GM23338 (cell line): ENCODE measurements around the gene MRPS34. TPM values are rescaled to one million over a fixed set of nuclear protein-coding genes. Genes with fewer than 3 reads are reported as not detected.

ENCODE experiments used
- ATAC-seq: fragments of 200-7000 bp; cut with Tn5 transposase; 3 replicates; pipeline ENCODE4 v1.9.1; 2020
- DNase-seq: peaks from one replicate; pipeline ENCODE4 v3.0.0-alpha.2; 2015; ENCODE audit warnings: low spot score
- H2AFZ ChIP-seq: fragments of 200-600 bp; sonication (generic); 2 replicates; pipeline ENCODE4 v1.8.0; 2016; ENCODE audit warnings: antibody characterized with exemption, mild to moderate bottlenecking, moderate library complexity
- H3F3A ChIP-seq: fragments of 200-600 bp; sonication (generic); replicated peaks from 2 replicates; pipeline ENCODE4 v1.8.0; 2017; ENCODE audit warnings: antibody characterized with exemption, mixed run types, low read depth
- H3K27ac ChIP-seq: fragments of 200-600 bp; sonication (generic); 2 replicates; pipeline ENCODE4 v1.6.1; 2016; ENCODE audit warnings: low read depth
- H3K27me3 ChIP-seq: fragments of 200-600 bp; sonication (generic); 2 replicates; pipeline ENCODE4 v1.8.0; 2016; ENCODE audit warnings: mild to moderate bottlenecking, mixed run types, moderate library complexity; ENCODE audit not compliant: insufficient read depth
- H3K36me3 ChIP-seq: fragments of 200-600 bp; sonication (generic); 2 replicates; pipeline ENCODE4 v1.8.0; 2016; ENCODE audit warnings: mild to moderate bottlenecking; ENCODE audit not compliant: insufficient read depth
- H3K4me1 ChIP-seq: fragments of 200-600 bp; sonication (generic); 2 replicates; pipeline ENCODE4 v1.8.0; 2016; ENCODE audit warnings: mild to moderate bottlenecking, moderate library complexity; ENCODE audit not compliant: insufficient read depth
- H3K4me2 ChIP-seq: fragments of 200-600 bp; sonication (generic); 2 replicates; pipeline ENCODE4 v1.7.1; 2017; ENCODE audit warnings: mixed run types
- H3K4me3 ChIP-seq: fragments of 200-600 bp; sonication (generic); 2 replicates; pipeline ENCODE4 v1.6.1; 2016; ENCODE audit warnings: mixed run types
- H3K79me2 ChIP-seq: fragments of 200-600 bp; sonication (generic); replicated peaks from 2 replicates; pipeline ENCODE4 v1.8.0; 2017; ENCODE audit warnings: mild to moderate bottlenecking; ENCODE audit not compliant: insufficient read depth
- H3K9me2 ChIP-seq: fragments of 200-600 bp; sonication (generic); 2 replicates; pipeline ENCODE4 v1.8.0; 2017; ENCODE audit not compliant: insufficient read depth
- H4K20me1 ChIP-seq: fragments of 200-600 bp; sonication (generic); replicated peaks from 2 replicates; pipeline ENCODE4 v1.8.0; 2017; ENCODE audit warnings: mild to moderate bottlenecking; ENCODE audit not compliant: insufficient read depth
- H3K27ac Mint-ChIP-seq: 2 replicates; pipeline ENCODE4 v1.8.0; 2020; ENCODE audit warnings: inconsistent platforms, mild to moderate bottlenecking, moderate library complexity, mixed read lengths
- H3K27me3 Mint-ChIP-seq: 3 replicates; pipeline ENCODE4 v1.8.0; 2022; ENCODE audit warnings: low read depth, mild to moderate bottlenecking, moderate library complexity, mixed read lengths, inconsistent platforms; ENCODE audit not compliant: insufficient read depth, poor library complexity
- H3K36me3 Mint-ChIP-seq: 3 replicates; pipeline ENCODE4 v1.8.0; 2021; ENCODE audit warnings: low read depth, mild to moderate bottlenecking, inconsistent platforms, moderate library complexity, mixed read lengths
- H3K4me1 Mint-ChIP-seq: 3 replicates; pipeline ENCODE4 v1.8.0; 2020; ENCODE audit warnings: mild to moderate bottlenecking, inconsistent platforms, mixed read lengths
- H3K4me3 Mint-ChIP-seq: 3 replicates; pipeline ENCODE4 v1.8.0; 2021; ENCODE audit warnings: moderate library complexity, mild to moderate bottlenecking, inconsistent platforms, mixed read lengths
- H3K9me3 Mint-ChIP-seq: 3 replicates; pipeline ENCODE4 v1.8.0; 2020; ENCODE audit warnings: moderate library complexity, mild to moderate bottlenecking, inconsistent platforms, mixed read lengths
- CREB1 ChIP-seq: fragments of 250-450 bp; sonication (Bioruptor Pico); IDR thresholded peaks from 2 replicates; pipeline ENCODE4 v1.5.0; 2020; ENCODE audit warnings: low read depth, mild to moderate bottlenecking, moderate library complexity
- EZH2 ChIP-seq: fragments of 200-600 bp; sonication (generic); IDR thresholded peaks from one replicate; pipeline ENCODE4 v1.8.0; 2017; ENCODE audit warnings: antibody characterized with exemption, mild to moderate bottlenecking, low read depth; ENCODE audit not compliant: unreplicated experiment
- EZH2phosphoT487 ChIP-seq: fragments of 200-600 bp; sonication (generic); IDR thresholded peaks from one replicate; pipeline ENCODE4 v1.8.1; 2018; ENCODE audit warnings: antibody characterized with exemption; ENCODE audit not compliant: unreplicated experiment
- JUNB ChIP-seq: IDR thresholded peaks from one replicate; pipeline ENCODE4 v1.6.1; 2016; ENCODE audit warnings: antibody characterized with exemption; ENCODE audit not compliant: unreplicated experiment
- NANOG ChIP-seq: IDR thresholded peaks from 2 replicates; pipeline ENCODE4 v1.6.1; 2016; ENCODE audit warnings: antibody characterized with exemption, borderline replicate concordance
- POLR2AphosphoS5 ChIP-seq: IDR thresholded peaks from 2 replicates; pipeline ENCODE4 v1.6.1; 2016; ENCODE audit warnings: antibody characterized with exemption, low read depth
- STAT1 ChIP-seq: IDR thresholded peaks from one replicate; pipeline ENCODE4 v1.6.1; 2016; ENCODE audit warnings: antibody characterized with exemption; ENCODE audit not compliant: unreplicated experiment
- ZNF114 ChIP-seq: fragments of 250-450 bp; sonication (Bioruptor Pico); IDR thresholded peaks from 2 replicates; pipeline ENCODE4 v1.5.0; 2020; ENCODE audit warnings: mild to moderate bottlenecking, moderate library complexity
- ZNF331 ChIP-seq: fragments of 250-450 bp; sonication (Bioruptor Pico); IDR thresholded peaks from 2 replicates; pipeline ENCODE4 v1.5.0; 2020; ENCODE audit warnings: low read depth, mild to moderate bottlenecking, moderate library complexity
- polyA plus RNA-seq: library from polyadenylated mRNA; unstranded; fragments of >200 nt; fragmentation: Nextera tagmentation; extraction: Ambion mirVana; gene quantifications from 2 replicates; pipeline ENCODE4 v1.2.1, GENCODE V29; 2016
- total RNA-seq: library from RNA; depleted of rRNA; stranded (reverse); fragments of >200 nt; shearing (Covaris generic); gene quantifications from 2 replicates; pipeline ENCODE4 v1.2.3, GENCODE V29; 2014
- TF ChIP-seq, protein P1 (sequence below), 2 experiments: fragments of 200-600 bp in 1 of 2; sonication (generic) in 1 of 2; conservative IDR thresholded peaks; 2 replicates each; pipeline versions ENCODE4 v1.5.1 to v1.6.1; 2016 to 2017; ENCODE audit warnings: antibody characterized with exemption in 2 of 2, low read depth in 2 of 2, mild to moderate bottlenecking in 2 of 2, moderate library complexity in 1 of 2
- TF ChIP-seq, protein P2 (sequence below): fragments of 250-450 bp; sonication (Bioruptor Pico); IDR thresholded peaks from 2 replicates; pipeline ENCODE4 v1.5.0; 2020; ENCODE audit warnings: mild to moderate bottlenecking, moderate library complexity
- TF ChIP-seq, protein P3 (sequence below): IDR thresholded peaks from 2 replicates; pipeline ENCODE4 v1.6.1; 2016; ENCODE audit warnings: antibody characterized with exemption
- TF ChIP-seq, protein P4 (sequence below): IDR thresholded peaks from one replicate; pipeline ENCODE4 v1.6.1; 2018; ENCODE audit warnings: antibody characterized with exemption; ENCODE audit not compliant: unreplicated experiment

The MRPS34 gene
- total and polyA plus RNA-seq, 2 experiments from 2014 or later: 248 to 391 TPM

DNA sequence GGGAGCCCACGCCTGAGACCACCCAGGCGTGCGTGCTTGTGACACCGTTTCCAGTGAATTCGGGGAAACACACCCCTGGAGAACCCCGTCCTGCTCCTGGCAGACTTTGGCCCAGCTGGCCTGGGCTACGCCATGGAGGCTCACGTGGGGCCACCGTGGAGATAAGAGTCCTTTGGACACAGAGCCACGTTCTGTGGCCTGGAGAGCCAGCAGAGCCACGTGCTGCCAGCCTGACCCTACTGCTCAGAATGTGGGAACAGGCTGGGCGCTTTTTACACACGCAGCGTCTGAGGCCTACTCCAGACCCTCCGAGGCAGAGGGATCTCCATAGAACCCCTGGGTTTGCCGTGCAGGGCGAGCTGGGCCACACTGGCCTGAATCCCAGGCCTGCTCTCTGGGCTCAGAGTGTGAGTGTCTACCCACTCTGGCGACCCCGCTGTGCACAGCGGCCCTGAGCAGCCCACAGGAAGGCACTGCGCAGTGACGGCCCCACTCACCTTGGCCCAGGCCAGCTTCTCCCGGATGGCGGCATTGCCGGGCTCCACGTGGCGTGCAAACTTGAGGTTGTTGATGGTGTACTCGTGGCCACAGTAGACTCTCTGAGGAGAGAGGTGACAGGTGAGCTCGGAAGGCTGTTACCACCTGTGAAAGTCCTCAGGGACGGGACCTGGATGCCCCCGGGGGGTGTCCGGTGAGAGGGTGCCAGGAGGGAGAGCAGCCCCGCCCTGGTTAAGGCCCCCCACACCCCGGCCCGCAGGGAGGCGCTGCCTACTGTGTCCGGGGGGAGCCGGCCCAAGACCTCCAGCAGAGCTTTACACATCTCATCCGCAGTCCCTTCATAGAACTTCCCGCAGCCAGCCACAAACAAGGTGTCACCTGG lies 43.7 kb upstream of the MRPS34 start:
- Mint-ChIP-seq H3K4me3 (no peak overlapping the region), H3K27ac (no peak overlapping the region), H3K4me1 (no peaks in the 10 kb centered on the region), H3K36me3 (peaks cover 6% of the 10 kb centered on the region; the same call in 2 of the 3 replicates), H3K27me3 (peaks cover 4% of the 10 kb centered on the region), H3K9me3 (no peaks in the 10 kb centered on the region)
- no peaks in the 10 kb centered on the region; the same call in 1 of the 2 replicates for H3F3A ChIP-seq
- no peak overlapping the region for H3K27ac ChIP-seq
- H3K4me1 ChIP-seq: no peaks in the 10 kb centered on the region
- TF ChIP-seq NANOG (no peak), JUNB (no peak), ZNF331 (no peak), EZH2 (no peak), EZH2phosphoT487 (no peak), STAT1 (no peak), ZNF114 (CRISPR knock-in tag) (no peak), POLR2AphosphoS5 (no peak), CREB1 (CRISPR knock-in tag) (no peak)
- TF ChIP-seq, protein P1, sequence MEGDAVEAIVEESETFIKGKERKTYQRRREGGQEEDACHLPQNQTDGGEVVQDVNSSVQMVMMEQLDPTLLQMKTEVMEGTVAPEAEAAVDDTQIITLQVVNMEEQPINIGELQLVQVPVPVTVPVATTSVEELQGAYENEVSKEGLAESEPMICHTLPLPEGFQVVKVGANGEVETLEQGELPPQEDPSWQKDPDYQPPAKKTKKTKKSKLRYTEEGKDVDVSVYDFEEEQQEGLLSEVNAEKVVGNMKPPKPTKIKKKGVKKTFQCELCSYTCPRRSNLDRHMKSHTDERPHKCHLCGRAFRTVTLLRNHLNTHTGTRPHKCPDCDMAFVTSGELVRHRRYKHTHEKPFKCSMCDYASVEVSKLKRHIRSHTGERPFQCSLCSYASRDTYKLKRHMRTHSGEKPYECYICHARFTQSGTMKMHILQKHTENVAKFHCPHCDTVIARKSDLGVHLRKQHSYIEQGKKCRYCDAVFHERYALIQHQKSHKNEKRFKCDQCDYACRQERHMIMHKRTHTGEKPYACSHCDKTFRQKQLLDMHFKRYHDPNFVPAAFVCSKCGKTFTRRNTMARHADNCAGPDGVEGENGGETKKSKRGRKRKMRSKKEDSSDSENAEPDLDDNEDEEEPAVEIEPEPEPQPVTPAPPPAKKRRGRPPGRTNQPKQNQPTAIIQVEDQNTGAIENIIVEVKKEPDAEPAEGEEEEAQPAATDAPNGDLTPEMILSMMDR (conservative IDR thresholded peaks at IDR 0.05; ENCODE audit: low read depth in 2 of 2): no peak
- TF ChIP-seq, protein P2, sequence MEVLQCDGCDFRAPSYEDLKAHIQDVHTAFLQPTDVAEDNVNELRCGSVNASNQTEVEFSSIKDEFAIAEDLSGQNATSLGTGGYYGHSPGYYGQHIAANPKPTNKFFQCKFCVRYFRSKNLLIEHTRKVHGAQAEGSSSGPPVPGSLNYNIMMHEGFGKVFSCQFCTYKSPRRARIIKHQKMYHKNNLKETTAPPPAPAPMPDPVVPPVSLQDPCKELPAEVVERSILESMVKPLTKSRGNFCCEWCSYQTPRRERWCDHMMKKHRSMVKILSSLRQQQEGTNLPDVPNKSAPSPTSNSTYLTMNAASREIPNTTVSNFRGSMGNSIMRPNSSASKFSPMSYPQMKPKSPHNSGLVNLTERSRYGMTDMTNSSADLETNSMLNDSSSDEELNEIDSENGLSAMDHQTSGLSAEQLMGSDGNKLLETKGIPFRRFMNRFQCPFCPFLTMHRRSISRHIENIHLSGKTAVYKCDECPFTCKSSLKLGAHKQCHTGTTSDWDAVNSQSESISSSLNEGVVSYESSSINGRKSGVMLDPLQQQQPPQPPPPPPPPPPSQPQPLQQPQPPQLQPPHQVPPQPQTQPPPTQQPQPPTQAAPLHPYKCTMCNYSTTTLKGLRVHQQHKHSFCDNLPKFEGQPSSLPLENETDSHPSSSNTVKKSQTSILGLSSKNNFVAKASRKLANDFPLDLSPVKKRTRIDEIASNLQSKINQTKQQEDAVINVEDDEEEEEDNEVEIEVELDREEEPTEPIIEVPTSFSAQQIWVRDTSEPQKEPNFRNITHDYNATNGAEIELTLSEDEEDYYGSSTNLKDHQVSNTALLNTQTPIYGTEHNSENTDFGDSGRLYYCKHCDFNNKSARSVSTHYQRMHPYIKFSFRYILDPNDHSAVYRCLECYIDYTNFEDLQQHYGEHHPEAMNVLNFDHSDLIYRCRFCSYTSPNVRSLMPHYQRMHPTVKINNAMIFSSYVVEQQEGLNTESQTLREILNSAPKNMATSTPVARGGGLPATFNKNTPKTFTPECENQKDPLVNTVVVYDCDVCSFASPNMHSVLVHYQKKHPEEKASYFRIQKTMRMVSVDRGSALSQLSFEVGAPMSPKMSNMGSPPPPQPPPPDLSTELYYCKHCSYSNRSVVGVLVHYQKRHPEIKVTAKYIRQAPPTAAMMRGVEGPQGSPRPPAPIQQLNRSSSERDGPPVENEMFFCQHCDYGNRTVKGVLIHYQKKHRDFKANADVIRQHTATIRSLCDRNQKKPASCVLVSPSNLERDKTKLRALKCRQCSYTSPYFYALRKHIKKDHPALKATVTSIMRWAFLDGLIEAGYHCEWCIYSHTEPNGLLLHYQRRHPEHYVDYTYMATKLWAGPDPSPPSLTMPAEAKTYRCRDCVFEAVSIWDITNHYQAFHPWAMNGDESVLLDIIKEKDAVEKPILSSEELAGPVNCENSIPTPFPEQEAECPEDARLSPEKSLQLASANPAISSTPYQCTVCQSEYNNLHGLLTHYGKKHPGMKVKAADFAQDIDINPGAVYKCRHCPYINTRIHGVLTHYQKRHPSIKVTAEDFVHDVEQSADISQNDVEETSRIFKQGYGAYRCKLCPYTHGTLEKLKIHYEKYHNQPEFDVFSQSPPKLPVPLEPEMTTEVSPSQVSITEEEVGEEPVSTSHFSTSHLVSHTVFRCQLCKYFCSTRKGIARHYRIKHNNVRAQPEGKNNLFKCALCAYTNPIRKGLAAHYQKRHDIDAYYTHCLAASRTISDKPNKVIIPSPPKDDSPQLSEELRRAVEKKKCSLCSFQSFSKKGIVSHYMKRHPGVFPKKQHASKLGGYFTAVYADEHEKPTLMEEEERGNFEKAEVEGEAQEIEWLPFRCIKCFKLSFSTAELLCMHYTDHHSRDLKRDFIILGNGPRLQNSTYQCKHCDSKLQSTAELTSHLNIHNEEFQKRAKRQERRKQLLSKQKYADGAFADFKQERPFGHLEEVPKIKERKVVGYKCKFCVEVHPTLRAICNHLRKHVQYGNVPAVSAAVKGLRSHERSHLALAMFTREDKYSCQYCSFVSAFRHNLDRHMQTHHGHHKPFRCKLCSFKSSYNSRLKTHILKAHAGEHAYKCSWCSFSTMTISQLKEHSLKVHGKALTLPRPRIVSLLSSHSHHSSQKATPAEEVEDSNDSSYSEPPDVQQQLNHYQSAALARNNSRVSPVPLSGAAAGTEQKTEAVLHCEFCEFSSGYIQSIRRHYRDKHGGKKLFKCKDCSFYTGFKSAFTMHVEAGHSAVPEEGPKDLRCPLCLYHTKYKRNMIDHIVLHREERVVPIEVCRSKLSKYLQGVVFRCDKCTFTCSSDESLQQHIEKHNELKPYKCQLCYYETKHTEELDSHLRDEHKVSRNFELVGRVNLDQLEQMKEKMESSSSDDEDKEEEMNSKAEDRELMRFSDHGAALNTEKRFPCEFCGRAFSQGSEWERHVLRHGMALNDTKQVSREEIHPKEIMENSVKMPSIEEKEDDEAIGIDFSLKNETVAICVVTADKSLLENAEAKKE (CRISPR knock-in tag): no peak
- TF ChIP-seq, protein P3, sequence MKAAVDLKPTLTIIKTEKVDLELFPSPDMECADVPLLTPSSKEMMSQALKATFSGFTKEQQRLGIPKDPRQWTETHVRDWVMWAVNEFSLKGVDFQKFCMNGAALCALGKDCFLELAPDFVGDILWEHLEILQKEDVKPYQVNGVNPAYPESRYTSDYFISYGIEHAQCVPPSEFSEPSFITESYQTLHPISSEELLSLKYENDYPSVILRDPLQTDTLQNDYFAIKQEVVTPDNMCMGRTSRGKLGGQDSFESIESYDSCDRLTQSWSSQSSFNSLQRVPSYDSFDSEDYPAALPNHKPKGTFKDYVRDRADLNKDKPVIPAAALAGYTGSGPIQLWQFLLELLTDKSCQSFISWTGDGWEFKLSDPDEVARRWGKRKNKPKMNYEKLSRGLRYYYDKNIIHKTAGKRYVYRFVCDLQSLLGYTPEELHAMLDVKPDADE: no peak
- TF ChIP-seq, protein P4, sequence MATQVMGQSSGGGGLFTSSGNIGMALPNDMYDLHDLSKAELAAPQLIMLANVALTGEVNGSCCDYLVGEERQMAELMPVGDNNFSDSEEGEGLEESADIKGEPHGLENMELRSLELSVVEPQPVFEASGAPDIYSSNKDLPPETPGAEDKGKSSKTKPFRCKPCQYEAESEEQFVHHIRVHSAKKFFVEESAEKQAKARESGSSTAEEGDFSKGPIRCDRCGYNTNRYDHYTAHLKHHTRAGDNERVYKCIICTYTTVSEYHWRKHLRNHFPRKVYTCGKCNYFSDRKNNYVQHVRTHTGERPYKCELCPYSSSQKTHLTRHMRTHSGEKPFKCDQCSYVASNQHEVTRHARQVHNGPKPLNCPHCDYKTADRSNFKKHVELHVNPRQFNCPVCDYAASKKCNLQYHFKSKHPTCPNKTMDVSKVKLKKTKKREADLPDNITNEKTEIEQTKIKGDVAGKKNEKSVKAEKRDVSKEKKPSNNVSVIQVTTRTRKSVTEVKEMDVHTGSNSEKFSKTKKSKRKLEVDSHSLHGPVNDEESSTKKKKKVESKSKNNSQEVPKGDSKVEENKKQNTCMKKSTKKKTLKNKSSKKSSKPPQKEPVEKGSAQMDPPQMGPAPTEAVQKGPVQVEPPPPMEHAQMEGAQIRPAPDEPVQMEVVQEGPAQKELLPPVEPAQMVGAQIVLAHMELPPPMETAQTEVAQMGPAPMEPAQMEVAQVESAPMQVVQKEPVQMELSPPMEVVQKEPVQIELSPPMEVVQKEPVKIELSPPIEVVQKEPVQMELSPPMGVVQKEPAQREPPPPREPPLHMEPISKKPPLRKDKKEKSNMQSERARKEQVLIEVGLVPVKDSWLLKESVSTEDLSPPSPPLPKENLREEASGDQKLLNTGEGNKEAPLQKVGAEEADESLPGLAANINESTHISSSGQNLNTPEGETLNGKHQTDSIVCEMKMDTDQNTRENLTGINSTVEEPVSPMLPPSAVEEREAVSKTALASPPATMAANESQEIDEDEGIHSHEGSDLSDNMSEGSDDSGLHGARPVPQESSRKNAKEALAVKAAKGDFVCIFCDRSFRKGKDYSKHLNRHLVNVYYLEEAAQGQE: no peak
- H3K79me2 ChIP-seq: no peaks in the 10 kb centered on the region; the same call in 1 of the 2 replicates
- H3K9me2 ChIP-seq: no peaks in the 10 kb centered on the region
- no peak overlapping the region for H3K4me3 ChIP-seq
- no peak overlapping the region for H2AFZ ChIP-seq
- ATAC-seq (no peak), DNase-seq (no peak)
- H3K27me3 ChIP-seq: no peaks in the 10 kb centered on the region
- no peaks in the 10 kb centered on the region; the same call in 1 of the 2 replicates for H4K20me1 ChIP-seq
- H3K36me3 ChIP-seq: no peaks in the 10 kb centered on the region
- no peak overlapping the region for H3K4me2 ChIP-seq
